Glutamatergic neuron (in vitro differentiated cells): ENCODE results near the gene LRRC51. TPM values are rescaled to one million over a fixed set of nuclear protein-coding genes. Genes with fewer than 3 reads are reported as not detected.
"Not testable (repeated sequence)": the region's sequence is repeated elsewhere in the genome, so short reads cannot be mapped to it uniquely, and the experiment has no call there.

Experiments used
- DNase-seq: peaks from one replicate; pipeline ENCODE4 v3.0.0; 2022
- H3K27ac Mint-ChIP-seq: one replicate; pipeline ENCODE4 v1.8.0; 2020; ENCODE audit warnings: mild to moderate bottlenecking, mixed read lengths, inconsistent platforms; ENCODE audit not compliant: unreplicated experiment
- H3K27me3 Mint-ChIP-seq: one replicate; pipeline ENCODE4 v1.8.0; 2020; ENCODE audit warnings: mild to moderate bottlenecking, moderate library complexity, mixed read lengths, inconsistent platforms; ENCODE audit not compliant: unreplicated experiment
- H3K36me3 Mint-ChIP-seq: one replicate; pipeline ENCODE4 v1.8.0; 2020; ENCODE audit warnings: mild to moderate bottlenecking, mixed read lengths, inconsistent platforms; ENCODE audit not compliant: unreplicated experiment
- H3K4me1 Mint-ChIP-seq: one replicate; pipeline ENCODE4 v1.8.0; 2020; ENCODE audit warnings: mild to moderate bottlenecking, low read depth, mixed read lengths, inconsistent platforms; ENCODE audit not compliant: unreplicated experiment
- H3K4me3 Mint-ChIP-seq: one replicate; pipeline ENCODE4 v1.8.0; 2020; ENCODE audit warnings: mild to moderate bottlenecking, mixed read lengths, inconsistent platforms; ENCODE audit not compliant: unreplicated experiment
- H3K9me3 Mint-ChIP-seq: one replicate; pipeline ENCODE4 v1.8.0; 2020; ENCODE audit warnings: mild to moderate bottlenecking, moderate library complexity, mixed read lengths, inconsistent platforms; ENCODE audit not compliant: unreplicated experiment
- CTCF ChIP-seq: fragments of 200-600 bp; sonication (generic); IDR thresholded peaks from one replicate; pipeline ENCODE4 v1.5.0; 2021; ENCODE audit not compliant: partially characterized antibody, unreplicated experiment
- total RNA-seq: library from RNA; stranded (reverse); fragmentation: NEBNext Ultra II Directional; extraction: Animal tissue kit (Norgen Biotek cat#: 25700); gene quantifications from one replicate; pipeline ENCODE4 v1.2.1, GENCODE V29; 2021; ENCODE audit not compliant: unreplicated experiment

The LRRC51 gene
- total RNA-seq, 1 donor from 2014 or later, result 8.3 TPM

- no peak for DNase-seq
- no peak overlapping the region for H3K27ac Mint-ChIP-seq
- peaks cover 24% of the 10 kb centered on the region for H3K36me3 Mint-ChIP-seq
- TF ChIP-seq CTCF, result no peak
- no peaks in the 10 kb centered on the region for H3K4me1 Mint-ChIP-seq
- H3K27me3 Mint-ChIP-seq, result peaks cover 9% of the 10 kb centered on the region
- no peak overlapping the region for H3K4me3 Mint-ChIP-seq
- peaks cover 3% of the 10 kb centered on the region for H3K9me3 Mint-ChIP-seq
These were observed 45.3 kb downstream of the LRRC51 start for GRCh38 chr11:72125956-72126355.

- H3K4me3 Mint-ChIP-seq, result no peak overlapping the region
- no peak for DNase-seq
- H3K27ac Mint-ChIP-seq, result no peak overlapping the region
- peaks cover 9% of the 10 kb centered on the region for H3K27me3 Mint-ChIP-seq
- no peak for TF ChIP-seq CTCF
- peaks cover 22% of the 10 kb centered on the region for H3K36me3 Mint-ChIP-seq
- H3K9me3 Mint-ChIP-seq, result peaks cover 3% of the 10 kb centered on the region
- no peaks in the 10 kb centered on the region for H3K4me1 Mint-ChIP-seq
These were observed 47.3 kb downstream of the LRRC51 start for GRCh38 chr11:72127923-72128322.

GRCh38 chr11:72129381-72129780 lies 48.7 kb downstream of the LRRC51 start:
- TF ChIP-seq CTCF, result no peak
- Mint-ChIP-seq H3K36me3 (peaks cover 19% of the 10 kb centered on the region), H3K27ac (no peak overlapping the region), H3K4me1 (no peaks in the 10 kb centered on the region), H3K9me3 (peaks cover 3% of the 10 kb centered on the region), H3K4me3 (no peak overlapping the region), H3K27me3 (peaks cover 6% of the 10 kb centered on the region)
- DNase-seq, result no peak

GRCh38 chr11:72132646-72133045 lies 52.0 kb downstream of the LRRC51 start:
- H3K4me3 Mint-ChIP-seq, result no peak overlapping the region
- no peak overlapping the region for H3K27ac Mint-ChIP-seq
- no peak for DNase-seq
- H3K4me1 Mint-ChIP-seq, result no peaks in the 10 kb centered on the region
- peaks cover 4% of the 10 kb centered on the region for H3K9me3 Mint-ChIP-seq
- peaks cover 12% of the 10 kb centered on the region for H3K36me3 Mint-ChIP-seq
- TF ChIP-seq CTCF, result no peak
- H3K27me3 Mint-ChIP-seq, result peaks cover 7% of the 10 kb centered on the region

- H3K27ac Mint-ChIP-seq, H3K9me3 Mint-ChIP-seq, H3K4me3 Mint-ChIP-seq, H3K4me1 Mint-ChIP-seq, H3K27me3 Mint-ChIP-seq, H3K36me3 Mint-ChIP-seq, DNase-seq: not testable (repeated sequence)
These were observed 54.8 kb downstream of the LRRC51 start, which contains the start of gene FOLR3 for GRCh38 chr11:72135473-72135872. TSS of gene FOLR3 (plus strand) at chr11:72135725. CDS start at chr11:72135953, 228 bp downstream.
